Stimulated activated effector memory CD8-positive, alpha-beta T cell treated with anti-CD3 and anti-CD28 coated beads, Interleukin-12 subunit alpha, Interleukin-12 subunit beta, amount 100 ng/mL, for 72 hours (primary cell): Measurements from ENCODE around the gene OSR1.
"Not testable (repeated sequence)": the region's sequence is repeated elsewhere in the genome, so short reads cannot be mapped to it uniquely, and the experiment has no call there.

Experiments
- ATAC-seq: fragments of 150-1000 bp; cut with Tn5 transposase; 2 replicates; pipeline ENCODE4 v1.10.0; 2021
- DNase-seq, 2 donors: peaks; one replicate each; pipeline ENCODE4 v3.0.0; 2021 to 2022; ENCODE audit warnings: low spot score in 2 of 2
- H3K27ac Mint-ChIP-seq: one replicate; pipeline ENCODE4 v1.8.0; 2022; ENCODE audit warnings: mild to moderate bottlenecking, mixed read lengths
- H3K36me3 Mint-ChIP-seq: one replicate; pipeline ENCODE4 v1.8.0; 2022; ENCODE audit warnings: mild to moderate bottlenecking, mixed read lengths
- H3K4me1 Mint-ChIP-seq: one replicate; pipeline ENCODE4 v1.8.0; 2022; ENCODE audit warnings: mixed read lengths
- H3K4me3 Mint-ChIP-seq: one replicate; pipeline ENCODE4 v1.8.0; 2022; ENCODE audit warnings: mild to moderate bottlenecking, mixed read lengths
- H3K9me3 Mint-ChIP-seq: one replicate; pipeline ENCODE4 v1.8.0; 2022; ENCODE audit warnings: mixed read lengths

The OSR1 gene

GRCh38 chr2:19327496-19327895 is 30.9 kb downstream of the OSR1 start:
- Mint-ChIP-seq H3K4me3 (no peak overlapping the region), H3K36me3 (no peaks in the 10 kb centered on the region), H3K9me3 (no peaks in the 10 kb centered on the region), H3K4me1 (no peaks in the 10 kb centered on the region), H3K27ac (no peak overlapping the region)
- DNase-seq = no peak
- no peak for ATAC-seq

- Mint-ChIP-seq H3K27ac (no peak overlapping the region), H3K4me1 (no peaks in the 10 kb centered on the region), H3K4me3 (no peak overlapping the region), H3K36me3 (no peaks in the 10 kb centered on the region), H3K9me3 (no peaks in the 10 kb centered on the region)
- DNase-seq = no peak
- ATAC-seq = no peak
Measured at GRCh38 chr2:19321946-19322345, 36.5 kb downstream of the OSR1 start.

- Mint-ChIP-seq H3K4me1 (no peaks in the 10 kb centered on the region), H3K9me3 (no peaks in the 10 kb centered on the region), H3K27ac (no peak overlapping the region), H3K4me3 (no peak overlapping the region), H3K36me3 (no peaks in the 10 kb centered on the region)
- ATAC-seq = no peak
- no peak for DNase-seq
Measured at GRCh38 chr2:19320813-19321212, 37.6 kb downstream of the OSR1 start.

GRCh38 chr2:19319698-19320097 is 38.7 kb downstream of the OSR1 start:
- ATAC-seq (no peak), DNase-seq (no peak)
- H3K4me1 Mint-ChIP-seq = no peaks in the 10 kb centered on the region
- H3K4me3 Mint-ChIP-seq = no peak overlapping the region
- no peak overlapping the region for H3K27ac Mint-ChIP-seq
- H3K36me3 Mint-ChIP-seq = no peaks in the 10 kb centered on the region
- no peaks in the 10 kb centered on the region for H3K9me3 Mint-ChIP-seq

- Mint-ChIP-seq H3K27ac (no peak overlapping the region), H3K9me3 (no peaks in the 10 kb centered on the region)
- ATAC-seq = no peak
Measured at GRCh38 chr2:19319064-19319463, 39.4 kb downstream of the OSR1 start.

GRCh38 chr2:19313553-19313952 is 44.9 kb downstream of the OSR1 start:
- no peak overlapping the region for H3K4me3 Mint-ChIP-seq
- no peak for ATAC-seq
- no peaks in the 10 kb centered on the region for H3K36me3 Mint-ChIP-seq
- peaks cover 1% of the 10 kb centered on the region for H3K9me3 Mint-ChIP-seq
- no peak overlapping the region for H3K27ac Mint-ChIP-seq
- no peak for DNase-seq
- H3K4me1 Mint-ChIP-seq = no peaks in the 10 kb centered on the region

More at GRCh38 chr2:19319064-19319463, 39.4 kb downstream of the OSR1 start:
- no peak overlapping the region for H3K4me3 Mint-ChIP-seq
- DNase-seq = no peak
- no peaks in the 10 kb centered on the region for H3K36me3 Mint-ChIP-seq
- no peaks in the 10 kb centered on the region for H3K4me1 Mint-ChIP-seq

GRCh38 chr2:19312949-19313348 is 45.5 kb downstream of the OSR1 start:
- no peak overlapping the region for H3K27ac Mint-ChIP-seq
- H3K9me3 Mint-ChIP-seq = peaks cover 2% of the 10 kb centered on the region
- no peak for ATAC-seq
- DNase-seq = no peak
- H3K4me1 Mint-ChIP-seq = no peaks in the 10 kb centered on the region
- H3K36me3 Mint-ChIP-seq = no peaks in the 10 kb centered on the region
- H3K4me3 Mint-ChIP-seq = no peak overlapping the region

GRCh38 chr2:19306065-19306464 is 52.4 kb downstream of the OSR1 start:
- H3K4me1 Mint-ChIP-seq, DNase-seq, H3K27ac Mint-ChIP-seq, H3K4me3 Mint-ChIP-seq, H3K36me3 Mint-ChIP-seq, ATAC-seq, H3K9me3 Mint-ChIP-seq: not testable (repeated sequence)

- DNase-seq, H3K4me3 Mint-ChIP-seq, H3K36me3 Mint-ChIP-seq, H3K27ac Mint-ChIP-seq, H3K9me3 Mint-ChIP-seq, ATAC-seq, H3K4me1 Mint-ChIP-seq: not testable (repeated sequence)
Measured at GRCh38 chr2:19305400-19306055, 52.9 kb downstream of the OSR1 start.

GRCh38 chr2:19301706-19302105 is 56.7 kb downstream of the OSR1 start:
- H3K9me3 Mint-ChIP-seq = peaks cover 4% of the 10 kb centered on the region
- DNase-seq = no peak
- ATAC-seq = no peak
- H3K27ac Mint-ChIP-seq = no peak overlapping the region
- H3K4me1 Mint-ChIP-seq = peaks cover 6% of the 10 kb centered on the region
- no peak overlapping the region for H3K4me3 Mint-ChIP-seq
- H3K36me3 Mint-ChIP-seq = no peaks in the 10 kb centered on the region
